Omental fat pad (tissue), 4 donors: ENCODE measurements around the gene C5orf52. TPM values are rescaled to one million over a fixed set of nuclear protein-coding genes. Genes with fewer than 3 reads are reported as not detected.

ENCODE experiments used
- total RNA-seq, 4 donors: library from RNA; depleted of rRNA; stranded (reverse); fragments of >200 nt; gene quantifications; one replicate each; pipeline ENCODE4 v1.1.0, GENCODE V29; 2016

The C5orf52 gene
- total RNA-seq, 4 donors from 2014 or later, result not detected

Other genes with a start within 250 kb of the C5orf52 start
- gene NIPAL4, start 211.3 kb upstream of the C5orf52 start, total RNA-seq, result 1 to 10 TPM in 1 of 4 donors, under 1 TPM in 2, not detected in 1; 0.63 to 1.2 (median 0.84) TPM
- 10 to 100 TPM in 2 of 4 donors, 1 to 10 TPM in 2; 2.1 to 18.0 (median 9.1) TPM for gene ADAM19, start 95.8 kb upstream of the C5orf52 start, total RNA-seq
- gene SOX30, start 19.1 kb upstream of the C5orf52 start, total RNA-seq, result under 1 TPM in 1 of 4 donors, not detected in 3; 0.12 TPM
- 10 to 100 TPM in 3 of 4 donors, 1 to 10 TPM in 1; 9.8 to 12.1 (median 11.1) TPM for gene THG1L, start 59.9 kb downstream of the C5orf52 start, total RNA-seq
- 1 to 10 TPM; 1.8 to 4.3 (median 2.7) TPM for gene LSM11, start 72.2 kb downstream of the C5orf52 start, total RNA-seq
- gene CLINT1, start 187.6 kb downstream of the C5orf52 start, total RNA-seq, result 100 to 1,000 TPM in 2 of 4 donors, 10 to 100 TPM in 2; 83.9 to 123 (median 99.1) TPM